SKM-1 (cell line): ENCODE data around the gene CTNNAL1.
"Not testable (repeated sequence)": the region's sequence is repeated elsewhere in the genome, so short reads cannot be mapped to it uniquely, and the experiment has no call there.

Experiments used
- DNase-seq: peaks from one replicate; lab custom pipeline; 2025; ENCODE audit not compliant: unreplicated experiment; lab: John Stamatoyannopoulos, UW

CTNNAL1 gene

DNA sequence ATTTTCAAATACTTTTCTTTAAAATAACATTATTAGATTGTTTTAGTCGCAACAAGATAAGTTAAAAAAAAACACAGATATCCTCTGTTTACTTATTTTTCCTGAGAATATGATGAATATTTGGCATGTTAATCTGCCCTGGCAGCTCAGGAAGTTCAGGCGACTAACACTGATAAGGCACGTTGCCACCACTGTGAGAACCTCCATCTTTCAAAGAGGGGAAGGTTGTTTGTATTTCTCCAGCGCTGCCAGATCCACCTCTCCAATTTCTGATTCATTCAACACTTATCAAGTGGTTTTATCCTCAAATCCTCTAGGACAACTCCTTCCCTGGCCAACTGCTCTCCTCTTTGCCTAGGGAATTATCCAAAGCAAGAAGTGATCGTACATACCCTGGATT, 21.8 kb downstream of the CTNNAL1 start:
- no peak for DNase-seq

DNA sequence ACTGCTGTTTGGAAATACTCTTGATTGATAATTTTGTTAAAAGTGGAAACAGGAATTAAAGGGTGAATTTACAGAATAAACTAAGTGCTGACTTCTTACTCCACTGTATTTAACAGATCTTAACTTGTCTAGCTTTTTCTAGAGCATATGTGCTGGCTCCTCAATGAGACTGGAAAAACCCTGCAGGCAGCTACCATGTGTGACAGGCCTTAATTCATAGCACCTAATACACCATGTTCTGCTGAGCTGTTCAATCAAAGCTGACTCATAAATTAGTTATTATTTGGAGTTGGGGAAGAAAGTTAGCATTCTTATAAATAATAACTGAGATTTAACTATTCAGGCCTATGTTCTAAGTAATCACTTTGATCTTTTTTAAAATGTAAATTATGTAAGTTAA, 29.4 kb downstream of the CTNNAL1 start:
- DNase-seq, result no peak

DNA sequence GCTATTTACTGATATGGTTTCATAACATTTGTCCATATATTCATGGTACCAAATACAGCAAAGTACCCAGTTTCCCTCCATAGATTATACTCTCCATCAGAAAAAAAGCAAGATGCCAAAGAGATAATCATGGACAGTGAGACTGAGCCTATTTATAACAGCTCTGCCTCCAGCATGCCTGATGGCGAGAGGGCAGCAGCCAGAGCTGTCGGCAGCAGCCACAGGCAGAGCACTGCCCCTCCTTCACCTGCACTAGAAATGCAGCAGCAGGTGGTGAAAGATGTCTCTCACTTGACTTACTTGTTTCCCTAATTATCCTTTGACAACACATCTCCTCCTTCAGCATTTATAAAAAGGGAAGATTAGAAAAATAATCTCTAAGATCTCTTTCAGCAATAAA, 32.4 kb downstream of the CTNNAL1 start:
- no peak for DNase-seq

DNA sequence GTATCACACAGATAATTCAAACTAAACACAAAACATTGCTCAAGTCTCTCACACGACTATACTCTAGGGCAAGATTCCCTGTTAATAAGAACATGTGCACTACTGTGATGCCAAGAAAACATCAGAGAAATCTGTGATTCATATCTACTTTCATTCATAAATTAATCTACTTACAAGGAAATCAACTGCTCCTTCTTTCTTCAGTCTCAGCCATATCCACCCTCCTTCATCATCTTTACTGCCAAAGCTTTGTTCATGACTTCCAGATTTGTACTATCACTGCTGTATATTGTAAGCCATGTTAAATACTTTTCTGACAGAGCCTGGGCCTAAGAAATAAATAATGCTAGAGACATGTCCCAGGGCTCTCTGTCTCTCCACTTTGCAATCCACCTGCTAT, 35.1 kb downstream of the CTNNAL1 start:
- DNase-seq, result no peak

DNA sequence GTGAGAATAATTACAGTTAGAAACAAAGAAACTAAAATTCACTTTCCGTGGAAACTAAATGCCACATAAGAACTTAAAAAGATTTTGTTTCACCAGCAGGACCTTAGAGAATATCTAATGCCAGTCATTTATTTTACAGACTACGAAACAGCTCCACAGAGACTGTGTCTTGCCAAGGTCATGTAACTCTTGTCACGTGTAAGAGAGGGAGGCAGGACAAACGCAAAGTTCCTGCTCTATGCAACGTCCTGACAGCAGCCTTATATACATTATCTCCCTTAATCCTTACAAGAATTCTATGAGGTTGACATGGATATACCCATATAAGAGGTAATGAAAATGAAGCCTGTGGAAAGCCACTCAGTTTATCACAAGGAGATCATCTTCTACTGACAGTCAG, 39.4 kb downstream of the CTNNAL1 start:
- DNase-seq, result no peak

DNA sequence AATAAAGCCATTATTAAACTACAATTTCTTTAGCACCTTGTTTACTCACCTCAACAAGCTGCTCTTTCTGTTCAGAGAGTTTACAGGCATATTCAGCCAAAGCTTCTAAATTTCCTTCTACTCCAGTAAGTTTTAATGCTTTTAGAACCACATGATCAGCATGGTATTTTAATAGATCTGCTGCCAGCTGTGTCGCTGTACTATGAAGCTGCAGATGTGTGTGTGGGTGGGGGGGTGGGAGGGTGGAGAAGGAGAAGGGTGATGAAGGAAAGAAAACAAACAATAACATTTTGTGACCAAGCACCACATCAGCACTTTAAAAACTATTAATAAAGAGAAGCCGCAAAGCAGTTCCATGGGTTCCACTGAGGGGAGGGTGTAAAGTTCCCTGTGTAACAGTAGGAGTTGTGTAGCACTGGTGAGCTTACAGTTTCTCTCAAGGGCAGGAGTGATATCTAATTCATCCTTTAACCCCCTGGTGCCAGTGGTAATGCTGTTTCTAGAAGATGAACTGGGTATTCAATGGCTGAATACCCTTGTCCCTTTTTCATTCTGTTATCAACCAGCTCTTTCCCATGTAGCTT, 40.6 kb downstream of the CTNNAL1 start:
- no peak for DNase-seq

DNA sequence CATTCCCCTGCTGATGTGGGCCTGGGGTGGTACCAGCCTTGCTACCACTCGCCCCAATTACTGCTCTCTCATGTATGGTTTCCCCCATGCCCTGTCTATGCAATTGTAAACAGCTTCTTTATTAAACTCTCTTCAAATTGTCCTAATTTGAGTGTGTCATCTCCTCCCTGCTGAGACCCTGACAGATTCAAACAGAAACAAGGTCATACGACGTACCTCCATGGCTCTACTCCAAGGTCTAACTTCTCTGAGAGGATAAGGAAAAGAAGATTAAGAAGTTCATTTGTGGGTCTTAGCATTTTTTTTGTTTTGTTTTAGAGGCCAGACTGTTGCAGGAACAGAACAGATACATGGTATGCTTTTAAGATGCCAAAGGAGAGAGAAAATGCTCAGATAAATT, 41.1 kb downstream of the CTNNAL1 start:
- DNase-seq, result no peak

DNA sequence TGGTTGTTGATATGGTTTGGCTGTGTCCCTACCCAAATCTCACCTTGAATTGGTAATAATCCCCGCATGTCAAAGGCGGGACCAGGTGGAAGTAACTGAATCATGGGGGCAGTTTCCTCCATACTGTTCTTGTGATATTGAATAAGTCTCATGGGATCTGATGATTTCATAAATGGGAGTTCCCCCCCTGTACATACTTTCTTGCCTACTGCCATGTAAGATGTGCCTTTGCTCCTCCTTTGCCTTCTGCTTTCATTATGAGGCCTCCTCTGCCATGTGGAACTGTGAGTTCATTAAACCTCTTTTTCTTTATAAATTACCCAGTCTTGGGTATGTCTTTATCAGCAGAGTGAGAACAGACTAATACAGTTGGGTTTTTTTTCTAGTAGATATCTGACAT, 41.9 kb downstream of the CTNNAL1 start:
- not testable (repeated sequence) for DNase-seq

DNA sequence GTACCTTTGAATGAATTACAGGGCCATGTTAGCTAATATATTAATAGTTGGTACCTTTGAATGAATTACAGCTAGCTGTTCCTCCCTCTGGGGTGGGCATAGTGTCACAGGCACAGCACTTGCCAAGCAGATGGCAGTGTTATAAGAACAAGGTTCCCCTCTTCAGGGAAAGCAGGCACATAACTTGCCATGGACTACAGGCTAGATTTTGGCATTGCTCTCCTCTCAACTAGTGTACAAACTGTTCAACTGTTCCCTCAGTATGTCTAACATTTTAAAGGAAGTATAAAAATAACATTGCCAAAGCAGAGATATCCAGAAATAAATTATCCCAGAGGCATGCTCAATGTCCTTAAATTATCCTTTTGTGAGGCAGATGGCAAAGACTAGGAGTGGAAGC, 45.4 kb downstream of the CTNNAL1 start:
- no peak for DNase-seq

DNA sequence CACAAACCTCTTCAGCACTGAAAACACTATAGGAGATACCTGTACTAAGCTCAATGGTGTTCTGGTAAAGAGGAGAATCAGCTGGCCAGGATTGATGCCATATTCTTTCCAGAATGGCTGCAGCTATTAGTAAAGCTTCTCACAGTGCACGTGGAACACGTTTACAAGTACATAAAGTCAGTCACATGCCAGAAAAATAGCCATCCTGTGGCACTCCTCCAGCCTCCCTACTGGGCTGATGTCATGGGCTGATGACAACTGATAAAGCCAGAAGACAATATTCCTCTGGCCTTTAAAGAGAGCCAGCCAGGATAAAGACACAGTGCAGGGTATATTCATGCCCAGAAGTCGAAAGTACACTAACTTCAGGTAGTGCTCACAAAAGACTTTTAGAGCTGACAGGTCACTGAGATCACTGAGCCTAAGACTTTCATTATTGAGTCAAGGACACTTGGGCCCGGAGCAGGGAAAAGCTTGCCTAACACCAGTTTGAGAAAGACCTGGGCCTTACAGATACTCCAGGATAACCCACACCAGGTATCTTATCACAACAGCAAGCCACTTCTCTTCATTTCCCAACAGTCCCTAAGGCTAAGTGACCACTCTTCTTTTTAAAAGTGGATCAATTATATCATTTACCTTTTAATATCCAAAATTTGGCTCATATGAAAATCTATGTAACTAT, 49.7 kb downstream of the CTNNAL1 start:
- no peak for DNase-seq

DNA sequence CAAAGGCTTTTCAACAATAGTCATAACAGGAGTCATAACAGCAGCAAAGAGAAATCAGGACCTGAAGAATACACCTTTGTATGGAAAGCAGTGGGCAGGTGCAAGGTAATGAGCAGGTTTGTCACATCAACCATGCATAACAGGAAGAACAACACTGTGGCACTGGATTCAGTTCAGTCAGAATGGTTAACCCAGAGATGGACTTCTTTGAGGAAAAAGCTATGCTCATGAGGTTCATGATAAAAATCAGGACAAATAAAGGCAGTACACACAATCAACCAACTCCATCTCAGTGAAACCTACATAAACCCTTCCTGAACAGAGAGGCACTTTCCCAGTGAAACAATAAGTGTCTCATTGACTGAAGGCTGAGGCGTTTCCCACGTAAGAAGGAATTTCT, 52.1 kb downstream of the CTNNAL1 start:
- DNase-seq, result no peak

DNA sequence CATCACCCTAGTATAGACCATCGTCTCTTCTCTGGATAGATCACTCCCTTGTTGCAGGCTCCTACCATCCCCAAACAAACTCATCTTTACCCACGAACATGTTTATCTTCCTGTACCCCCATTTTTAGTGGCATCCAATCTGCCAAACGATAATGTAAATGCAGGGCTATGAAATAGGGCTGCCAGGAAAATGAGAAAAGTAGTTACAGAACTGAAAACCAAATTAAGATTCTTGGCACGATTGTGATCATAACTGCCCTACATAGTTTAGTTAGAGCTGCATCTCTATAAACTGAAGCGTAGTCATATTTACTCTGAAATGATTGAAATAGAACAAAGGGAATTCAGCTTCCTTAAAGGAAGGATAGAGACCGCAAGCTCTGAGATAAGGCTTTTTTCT, 53.0 kb downstream of the CTNNAL1 start:
- no peak for DNase-seq

DNA sequence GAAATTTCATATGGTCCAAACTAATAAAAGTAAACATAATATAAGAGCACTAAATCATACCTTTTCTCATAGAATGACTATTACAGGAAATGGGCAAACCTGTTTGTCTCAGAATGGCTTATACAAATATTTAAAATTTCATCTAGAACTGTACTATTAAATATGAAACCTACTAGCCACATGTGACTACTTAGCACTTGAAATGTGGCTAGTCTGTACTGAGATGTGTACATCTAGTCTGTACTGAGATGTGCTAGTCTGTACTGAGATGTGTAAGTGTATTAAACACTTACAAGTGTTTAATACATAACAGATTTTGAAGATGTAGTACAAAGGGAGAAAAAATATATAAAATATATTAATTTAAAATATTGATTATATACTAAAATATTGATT, 56.7 kb downstream of the CTNNAL1 start:
- no peak for DNase-seq

DNA sequence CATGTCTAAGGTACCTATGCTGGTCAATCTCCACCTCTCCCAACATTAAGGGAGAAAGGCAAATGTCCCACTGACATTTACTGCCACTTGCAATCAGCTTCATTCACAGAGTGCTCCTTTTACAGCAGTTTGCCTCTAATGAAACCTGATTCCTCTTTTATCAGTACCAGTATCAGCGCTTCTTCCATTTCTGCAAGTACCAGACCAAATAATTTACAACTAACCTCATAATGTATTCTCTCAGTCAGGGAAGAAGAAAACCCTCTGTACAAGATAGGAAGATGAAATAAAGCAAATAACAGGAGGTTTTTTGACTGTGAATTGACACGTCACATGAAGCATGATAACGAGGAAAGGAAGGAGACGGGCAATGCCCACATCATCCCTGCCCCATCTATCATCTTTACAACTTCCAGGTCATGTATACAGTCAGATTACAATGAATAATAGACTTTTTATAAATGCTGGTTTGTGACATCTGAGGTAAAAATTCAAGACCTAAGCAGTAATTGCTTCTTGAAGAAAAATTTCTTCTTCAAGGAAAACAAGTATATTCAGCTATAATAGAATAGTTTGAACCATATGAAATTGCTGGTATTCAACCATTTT, 57.2 kb downstream of the CTNNAL1 start:
- DNase-seq, result no peak

DNA sequence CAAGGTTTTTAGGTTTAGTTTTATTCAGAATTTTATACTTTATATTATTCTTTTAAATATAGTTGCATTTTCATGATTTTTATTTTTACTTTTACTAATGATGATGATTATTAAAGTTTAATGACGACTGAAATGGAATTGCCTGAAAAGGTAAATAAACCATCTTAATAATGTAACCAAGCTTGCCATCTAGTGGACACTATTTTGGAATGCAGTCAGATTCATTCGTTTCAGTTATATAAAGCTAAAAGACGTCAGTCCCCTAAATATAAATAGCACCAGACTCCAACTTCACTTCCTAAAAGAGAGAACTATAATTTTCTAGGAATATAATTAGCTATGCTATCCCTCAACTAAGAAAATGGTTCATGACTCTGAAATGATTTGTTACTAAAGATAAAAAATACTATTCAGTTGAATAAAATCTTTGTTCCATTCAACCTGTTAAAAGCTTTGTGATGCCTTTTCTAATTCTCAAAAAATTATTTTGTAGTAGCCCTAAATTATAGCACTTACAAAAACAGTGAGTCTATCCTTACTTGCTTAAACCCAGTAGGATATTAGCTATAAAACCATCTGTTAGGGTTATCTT, 59.2 kb downstream of the CTNNAL1 start:
- no peak for DNase-seq

DNA sequence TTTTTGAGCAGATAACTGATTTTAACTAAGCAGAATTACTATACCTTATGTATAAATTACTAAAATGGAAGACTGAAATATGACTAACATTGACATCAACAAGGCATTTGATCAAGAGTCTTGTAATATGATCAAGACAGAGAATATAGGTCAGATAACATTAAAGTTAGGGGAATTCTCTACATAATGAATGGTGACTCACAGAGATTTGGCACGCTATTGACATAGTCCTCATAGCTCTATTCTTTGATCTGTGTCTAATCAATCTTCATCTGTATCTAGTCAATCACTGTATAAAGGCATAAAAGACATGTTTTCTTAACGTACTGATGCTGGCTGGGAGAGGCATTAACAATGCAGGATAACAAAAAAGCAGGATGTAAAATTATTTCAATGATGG, 61.7 kb downstream of the CTNNAL1 start:
- no peak for DNase-seq

DNA sequence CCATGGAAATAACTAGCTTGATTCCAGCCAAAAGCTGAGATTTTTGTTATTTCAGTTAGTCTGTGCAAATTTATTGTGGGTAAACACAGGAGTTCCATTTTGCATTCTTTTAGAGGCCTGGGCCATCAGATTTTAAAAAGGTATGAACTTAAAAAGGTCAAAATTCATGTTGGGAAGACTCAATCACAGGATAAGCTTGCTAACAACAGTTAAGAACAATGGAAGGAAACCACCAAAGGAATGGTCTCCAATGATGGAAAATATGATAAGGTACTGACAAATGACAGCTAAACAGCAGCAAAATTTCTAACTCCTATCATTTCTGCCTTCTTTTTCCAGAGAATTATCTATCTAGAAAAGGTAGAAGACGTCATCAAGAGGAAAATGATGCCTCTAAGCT, 63.1 kb downstream of the CTNNAL1 start:
- DNase-seq, result no peak

DNA sequence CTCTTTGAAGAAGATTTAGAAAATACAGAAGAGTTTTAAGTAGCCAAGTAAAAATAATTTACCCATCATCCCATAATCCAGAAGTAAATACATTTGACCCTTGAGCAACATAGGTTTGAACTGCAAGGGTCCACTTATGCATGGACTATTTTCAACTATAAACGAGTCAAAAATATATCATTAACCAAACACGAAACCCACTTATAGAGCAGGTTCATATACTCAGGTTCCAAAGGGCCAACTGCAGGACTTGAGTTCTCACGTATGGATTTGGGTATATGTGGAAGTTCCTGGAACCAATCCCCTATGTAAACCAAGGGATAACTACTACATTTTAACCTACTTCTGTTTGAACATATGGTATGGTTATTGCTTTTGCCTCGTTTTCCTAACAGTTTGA, 73.3 kb downstream of the CTNNAL1 start:
- DNase-seq, result no peak

DNA sequence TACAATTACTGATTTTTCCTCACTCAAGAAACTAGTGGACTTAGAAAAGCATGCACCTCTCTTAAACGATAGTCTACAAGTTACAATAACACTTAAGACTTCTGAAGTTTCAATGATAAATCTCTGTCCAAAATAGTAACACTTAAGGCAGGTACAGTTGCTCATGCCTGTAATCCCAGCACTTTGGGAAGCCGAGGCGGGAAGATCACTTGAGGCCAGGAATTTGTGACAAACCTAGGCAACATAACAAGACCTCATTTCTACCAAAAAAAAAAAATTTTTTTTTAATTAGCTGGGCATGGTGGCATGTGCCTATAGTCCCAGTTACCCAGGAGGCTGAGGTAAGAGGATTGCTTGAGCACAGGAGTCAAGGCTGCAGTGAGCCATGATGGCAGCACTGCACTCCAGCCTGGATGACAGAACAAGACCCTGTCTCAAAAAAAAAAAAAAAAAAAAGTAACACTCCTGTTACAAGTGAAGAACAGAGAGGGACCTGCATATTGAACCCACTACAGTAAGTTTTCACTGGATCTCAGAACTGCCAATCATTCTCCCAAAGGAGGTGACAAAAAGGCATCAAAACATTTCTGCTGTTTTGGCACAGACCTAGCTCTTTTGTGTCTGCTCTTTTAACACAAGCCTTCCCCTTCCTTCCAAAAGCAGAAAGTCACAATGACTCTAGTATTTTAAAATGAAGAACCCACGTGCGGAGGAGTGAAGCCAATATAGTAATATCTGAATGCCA, 75.6 kb downstream of the CTNNAL1 start:
- no peak for DNase-seq

DNA sequence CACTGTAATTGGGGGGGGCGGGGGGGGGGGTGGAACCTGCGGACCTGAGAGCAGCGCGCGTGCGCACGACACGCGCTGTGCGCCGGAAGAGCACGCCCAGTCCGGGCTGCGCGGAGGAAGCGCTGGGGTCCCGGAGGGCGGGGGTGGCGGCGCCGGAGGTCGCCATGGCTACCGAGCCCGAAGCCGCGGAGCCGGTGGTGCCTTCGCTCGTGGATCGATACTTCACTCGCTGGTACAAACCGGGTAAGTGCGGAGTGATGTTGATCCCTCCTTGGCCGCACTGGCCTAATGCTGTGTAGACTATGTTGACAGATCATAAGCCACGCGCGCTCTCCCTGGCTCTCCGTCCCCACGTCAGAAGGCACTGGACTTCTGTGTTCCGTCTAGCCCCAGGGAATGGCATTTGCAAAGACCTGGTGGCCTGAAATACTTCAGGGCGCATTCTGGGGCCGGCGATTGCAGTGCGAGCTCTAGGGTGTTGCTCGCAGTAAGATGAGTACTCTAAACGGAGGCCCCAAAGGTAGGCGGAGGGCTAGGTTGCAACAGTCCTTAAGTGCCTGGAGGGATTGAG, 78.9 kb downstream of the CTNNAL1 start, which contains the start of gene ABITRAM:
Gene ABITRAM, plus strand, starts transcription at position 78 of the 571 bp plus-strand sequence. Its CDS starts 87 bp downstream, at position 165.
- DNase-seq, result peak; percentile 32

DNA sequence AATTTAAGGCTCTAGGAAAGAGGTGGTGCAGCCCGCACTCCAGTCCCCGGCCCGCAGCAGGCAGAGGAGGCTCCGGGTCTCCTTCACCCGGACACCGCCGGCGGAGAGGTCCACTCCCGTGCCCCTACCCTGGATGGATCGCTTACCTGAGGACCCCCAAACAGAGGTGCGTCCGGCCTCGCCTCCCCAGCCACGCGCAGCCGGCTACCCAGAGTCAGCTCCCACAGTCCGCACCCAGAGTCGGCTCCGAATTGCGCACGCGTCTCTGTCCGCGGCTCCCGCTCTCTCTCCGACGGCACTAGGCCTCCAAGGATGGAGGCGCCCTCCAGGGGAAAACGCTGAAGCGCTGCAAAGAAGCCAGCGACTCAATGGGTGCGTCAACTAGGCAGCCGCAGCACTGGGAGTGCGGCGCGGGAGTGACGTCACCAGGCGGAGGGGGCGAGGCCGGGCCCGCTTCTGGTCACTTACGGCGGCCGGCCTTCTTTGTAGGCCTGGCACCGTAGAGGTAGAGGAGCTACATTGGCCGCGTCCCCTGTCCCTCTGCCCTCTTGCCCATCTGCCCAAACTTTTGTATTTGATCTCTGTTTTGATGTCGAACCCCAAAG, 79.5 kb downstream of the CTNNAL1 start, which contains the start of gene ELP1:
Gene ELP1, minus strand, starts transcription at position 407 of the 605 bp plus-strand sequence. CDS start 2,978 bp downstream, outside the sequence.
- DNase-seq, result peak; percentile 48
